ENCODE measurements around the gene UGT2A2.
"Not testable (repeated sequence)": the region's sequence is repeated elsewhere in the genome, so short reads cannot be mapped to it uniquely, and the experiment has no call there.

The UGT2A2 gene

GRCh38 chr4:69639542-69639941 is at the start of gene UGT2A2:
UGT2A2 (minus strand) TSS chr4:69639642; CDS start chr4:69639640, 2 bp downstream.
- DNase-seq (ENCODE audit: low read depth in 3 of 3) = no peak

- DNase-seq (ENCODE audit: low read depth in 3 of 3) = no peak
These were observed 45.4 kb upstream of the UGT2A2 start for GRCh38 chr4:69684804-69685203.

GRCh38 chr4:69668680-69669079 is 29.2 kb upstream of the UGT2A2 start:
- no peak for DNase-seq (ENCODE audit: low read depth in 3 of 3)

GRCh38 chr4:69664009-69664408 is 24.6 kb upstream of the UGT2A2 start:
- DNase-seq (ENCODE audit: low read depth in 3 of 3) = not testable (repeated sequence)

GRCh38 chr4:69661130-69661803 is 21.8 kb upstream of the UGT2A2 start:
- not testable (repeated sequence) for DNase-seq (ENCODE audit: low read depth in 3 of 3)

- DNase-seq (ENCODE audit: low read depth in 3 of 3) = no peak
These were observed 18.7 kb upstream of the UGT2A2 start for GRCh38 chr4:69658133-69658532.

- DNase-seq (ENCODE audit: low read depth in 3 of 3) = no peak
These were observed 17.3 kb upstream of the UGT2A2 start for GRCh38 chr4:69656653-69657158.

- no peak for DNase-seq (ENCODE audit: low read depth in 3 of 3)
These were observed 13.7 kb upstream of the UGT2A2 start, which contains the start of gene UGT2A1 for GRCh38 chr4:69653147-69653546. UGT2A1 (minus strand) TSS chr4:69653247; CDS start chr4:69647644, 5,603 bp downstream.

- DNase-seq (ENCODE audit: low read depth in 3 of 3) = no peak
These were observed 11.4 kb upstream of the UGT2A2 start for GRCh38 chr4:69650872-69651271.

GRCh38 chr4:69649629-69650028 is 10.2 kb upstream of the UGT2A2 start:
- no peak for DNase-seq (ENCODE audit: low read depth in 3 of 3)

- DNase-seq (ENCODE audit: low read depth in 3 of 3) = no peak
These were observed 9.8 kb upstream of the UGT2A2 start for GRCh38 chr4:69649207-69649606.

- no peak for DNase-seq (ENCODE audit: low read depth in 3 of 3)
These were observed 3.5 kb upstream of the UGT2A2 start for GRCh38 chr4:69642961-69643360.

- no peak for DNase-seq (ENCODE audit: low read depth in 3 of 3)
These were observed 847 bp upstream of the UGT2A2 start for GRCh38 chr4:69640289-69640688.

GRCh38 chr4:69617083-69617694 is 22.3 kb downstream of the UGT2A2 start:
- DNase-seq (ENCODE audit: low read depth in 3 of 3) = no peak

GRCh38 chr4:69610484-69610883 is 29.0 kb downstream of the UGT2A2 start:
- no peak for DNase-seq (ENCODE audit: low read depth in 3 of 3)

GRCh38 chr4:69601065-69601464 is 38.4 kb downstream of the UGT2A2 start:
- DNase-seq (ENCODE audit: low read depth in 3 of 3) = no peak

GRCh38 chr4:69600013-69600412 is 39.4 kb downstream of the UGT2A2 start:
- no peak for DNase-seq (ENCODE audit: low read depth in 3 of 3)

GRCh38 chr4:69594382-69594781 is 45.1 kb downstream of the UGT2A2 start:
- no peak for DNase-seq (ENCODE audit: low read depth in 3 of 3)

- no peak for DNase-seq (ENCODE audit: low read depth in 3 of 3)
These were observed 48.1 kb downstream of the UGT2A2 start for GRCh38 chr4:69591364-69591763.

GRCh38 chr4:69589884-69590283 is 49.6 kb downstream of the UGT2A2 start:
- no peak for DNase-seq (ENCODE audit: low read depth in 3 of 3)

- DNase-seq (ENCODE audit: low read depth in 3 of 3) = no peak
These were observed 55.3 kb downstream of the UGT2A2 start for GRCh38 chr4:69584135-69584534.

- DNase-seq (ENCODE audit: low read depth in 3 of 3) = no peak
These were observed 55.9 kb downstream of the UGT2A2 start for GRCh38 chr4:69583543-69583942.

GRCh38 chr4:69577245-69577644 is 62.2 kb downstream of the UGT2A2 start:
- DNase-seq (ENCODE audit: low read depth in 3 of 3) = no peak
